Testis (tissue), 2 donors: ENCODE data around the gene TECPR2.

Source experiments
- POLR2A ChIP-seq: fragments of 450-650 bp; IDR thresholded peaks from one replicate; pipeline ENCODE4 v1.6.1; 2017; ENCODE audit warnings: antibody characterized with exemption, mild to moderate bottlenecking, moderate library complexity
- TF ChIP-seq, protein P1 (sequence below), 3 experiments: fragments of 450-650 bp in 2 of 3; fragments of 200-600 bp in 1 of 3; sonication (generic) in 1 of 3; IDR thresholded peaks; one replicate each; pipeline ENCODE4 v1.5.1; 2016 to 2019; ENCODE audit warnings: antibody characterized with exemption in 3 of 3, mild to moderate bottlenecking in 2 of 3, moderate library complexity in 1 of 3

DNA sequence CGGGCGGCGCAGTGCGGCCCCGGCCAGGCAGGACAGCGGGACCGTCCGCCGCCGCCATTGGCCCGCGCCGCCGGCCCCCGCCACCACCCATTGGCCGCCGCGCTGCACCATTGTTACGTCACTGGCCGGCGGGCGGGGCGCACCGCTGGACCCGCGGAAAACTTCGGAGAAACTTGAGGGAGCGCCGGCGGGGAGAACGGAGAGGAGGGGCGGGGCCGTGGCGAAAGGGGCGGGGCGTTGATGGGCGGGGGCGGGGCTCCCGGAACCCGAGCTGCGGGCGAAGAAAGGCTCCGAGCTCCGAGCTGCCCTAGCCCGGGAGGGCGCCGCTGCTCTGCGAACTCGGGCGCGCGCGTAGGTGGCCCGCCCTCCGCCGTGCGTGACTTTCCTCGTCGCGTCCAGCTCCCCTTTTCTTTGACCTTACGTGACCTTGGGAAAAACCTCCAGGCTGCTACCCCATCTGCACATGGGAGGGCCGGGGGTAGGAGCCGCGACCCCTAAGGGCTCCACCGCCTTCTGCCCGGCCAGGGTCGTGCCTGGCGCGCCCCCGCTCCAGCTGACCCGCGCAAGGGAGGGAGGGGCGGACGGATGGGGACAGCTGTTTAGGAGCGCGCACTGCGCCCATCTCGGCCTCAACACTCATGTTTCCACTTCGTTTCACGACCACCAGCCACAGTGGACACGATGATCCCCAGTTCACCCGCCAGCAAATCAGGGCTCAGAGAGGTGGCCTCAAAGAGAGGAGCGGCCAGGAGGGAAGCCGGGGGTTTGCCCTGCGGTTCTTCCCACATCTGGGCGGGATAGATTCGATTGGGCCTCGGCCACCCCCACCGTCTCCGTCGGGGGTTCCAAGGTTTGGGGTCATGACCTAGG, 147.2 kb downstream of the TECPR2 start, which contains the start of gene ANKRD9:
- TF ChIP-seq, protein P1, sequence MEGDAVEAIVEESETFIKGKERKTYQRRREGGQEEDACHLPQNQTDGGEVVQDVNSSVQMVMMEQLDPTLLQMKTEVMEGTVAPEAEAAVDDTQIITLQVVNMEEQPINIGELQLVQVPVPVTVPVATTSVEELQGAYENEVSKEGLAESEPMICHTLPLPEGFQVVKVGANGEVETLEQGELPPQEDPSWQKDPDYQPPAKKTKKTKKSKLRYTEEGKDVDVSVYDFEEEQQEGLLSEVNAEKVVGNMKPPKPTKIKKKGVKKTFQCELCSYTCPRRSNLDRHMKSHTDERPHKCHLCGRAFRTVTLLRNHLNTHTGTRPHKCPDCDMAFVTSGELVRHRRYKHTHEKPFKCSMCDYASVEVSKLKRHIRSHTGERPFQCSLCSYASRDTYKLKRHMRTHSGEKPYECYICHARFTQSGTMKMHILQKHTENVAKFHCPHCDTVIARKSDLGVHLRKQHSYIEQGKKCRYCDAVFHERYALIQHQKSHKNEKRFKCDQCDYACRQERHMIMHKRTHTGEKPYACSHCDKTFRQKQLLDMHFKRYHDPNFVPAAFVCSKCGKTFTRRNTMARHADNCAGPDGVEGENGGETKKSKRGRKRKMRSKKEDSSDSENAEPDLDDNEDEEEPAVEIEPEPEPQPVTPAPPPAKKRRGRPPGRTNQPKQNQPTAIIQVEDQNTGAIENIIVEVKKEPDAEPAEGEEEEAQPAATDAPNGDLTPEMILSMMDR (IDR thresholded peaks at IDR 0.05): no peak
- no peak for TF ChIP-seq POLR2A
